Sigmoid colon (tissue), 4 donors: ENCODE data around the gene NRXN3.

ENCODE experiments used
- CTCF ChIP-seq, 4 experiments: fragments of 450-650 bp in 3 of 4; fragments of 200-600 bp in 1 of 4; IDR thresholded peaks; one replicate each; pipeline ENCODE4 v1.5.1; 2016 to 2019; ENCODE audit warnings: antibody characterized with exemption in 4 of 4, mild to moderate bottlenecking in 3 of 4, moderate library complexity in 2 of 4
- POLR2A ChIP-seq, 2 donors: fragments of 450-650 bp; IDR thresholded peaks; one replicate each; pipeline ENCODE4 v1.6.1; 2016; ENCODE audit warnings: antibody characterized with exemption in 2 of 2, mild to moderate bottlenecking in 2 of 2, moderate library complexity in 2 of 2
- POLR2AphosphoS5 ChIP-seq, 4 donors: sonication (generic); formaldehyde crosslinking; IDR thresholded peaks; one replicate each; pipeline ENCODE4 v1.6.1; 2017; ENCODE audit warnings: antibody characterized with exemption in 4 of 4

- TF ChIP-seq CTCF (IDR thresholded peaks at IDR 0.05): no peak
- no peak for TF ChIP-seq POLR2A (IDR thresholded peaks at IDR 0.05)
- no peak for TF ChIP-seq POLR2AphosphoS5 (IDR thresholded peaks at IDR 0.05)
Measured at GRCh38 chr14:78412475-78412874, 242.3 kb downstream of the NRXN3 start.
